Measurements from ENCODE around the gene CDK14.
"Not testable (repeated sequence)": the region's sequence is repeated elsewhere in the genome, so short reads cannot be mapped to it uniquely, and the experiment has no call there.

CDK14 gene

DNA sequence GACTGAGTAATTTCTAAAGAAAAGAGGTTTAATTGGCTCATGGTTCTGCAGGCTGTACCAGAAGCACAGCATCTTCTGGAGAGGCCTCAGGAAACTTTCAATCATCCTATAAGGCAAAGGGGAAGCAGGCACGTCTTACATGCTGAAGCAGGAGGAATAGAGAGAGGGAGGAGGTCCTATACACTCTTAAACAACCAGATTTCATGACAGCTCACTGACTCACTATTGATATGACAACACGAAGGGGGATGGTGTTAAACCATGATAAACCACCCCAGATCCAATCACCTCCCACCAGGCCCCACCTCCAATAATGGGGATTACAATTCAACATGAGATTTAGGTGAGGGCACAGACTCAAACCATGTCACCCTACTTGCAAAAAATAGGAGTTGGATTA, 201.5 kb downstream of the CDK14 start:
- TF ChIP-seq CTCF (IDR thresholded peaks at IDR 0.05; ENCODE audit: low read depth, low read length) (no peak), EZH2phosphoT487 (IDR thresholded peaks at IDR 0.05; ENCODE audit: low read depth) (no peak)
- H4K20me1 ChIP-seq (ENCODE audit: insufficient read depth, low read length): no peaks in the 10 kb centered on the region
- no peak overlapping the region for H3K27ac ChIP-seq (ENCODE audit: low read length)
- no peak overlapping the region for H3K4me3 ChIP-seq (ENCODE audit: low read length)
- no peak overlapping the region for H3K9ac ChIP-seq (ENCODE audit: low read length)
- peaks cover under 1% of the 10 kb centered on the region; the same call in 1 of the 2 replicates for H3K4me1 ChIP-seq (ENCODE audit: low read length)
- no peaks in the 10 kb centered on the region for H3K27me3 ChIP-seq (ENCODE audit: low read depth, low read length)
- no peak overlapping the region for H2AFZ ChIP-seq (ENCODE audit: low read depth, low read length)
- no peaks in the 10 kb centered on the region for H3K79me2 ChIP-seq (ENCODE audit: low read length)
- no peaks in the 10 kb centered on the region for H3K9me3 ChIP-seq (ENCODE audit: insufficient read depth, low read length)
- peaks cover 2% of the 10 kb centered on the region for H3K36me3 ChIP-seq (replicated peaks; ENCODE audit: low read depth, low read length)
- no peak overlapping the region for H3K4me2 ChIP-seq (ENCODE audit: low read length)

DNA sequence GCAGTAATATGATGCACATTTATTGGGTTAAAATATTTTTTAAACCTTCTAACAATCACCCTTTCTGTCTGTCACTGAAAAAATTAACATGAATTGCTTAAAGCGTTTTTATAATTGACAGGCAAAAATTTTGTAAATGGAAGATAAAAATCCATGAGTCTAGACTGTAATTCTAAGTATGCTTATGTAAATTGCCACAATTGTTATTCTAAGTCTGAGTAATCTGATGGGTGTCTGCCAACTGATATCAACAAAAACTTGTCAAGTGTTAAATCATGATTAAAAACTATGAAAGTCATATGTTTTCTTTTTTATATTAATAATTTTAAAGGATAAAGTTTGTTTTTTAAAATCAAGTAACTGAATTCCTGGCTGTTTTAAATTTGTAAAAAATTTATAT, 208.2 kb downstream of the CDK14 start:
- Histone ChIP-seq H3K4me1 (ENCODE audit: low read length) (no peaks in the 10 kb centered on the region), H4K20me1 (ENCODE audit: insufficient read depth, low read length) (no peaks in the 10 kb centered on the region), H2AFZ (ENCODE audit: low read depth, low read length) (no peak overlapping the region), H3K9me3 (ENCODE audit: insufficient read depth, low read length) (no peaks in the 10 kb centered on the region), H3K27ac (ENCODE audit: low read length) (no peak overlapping the region), H3K4me3 (ENCODE audit: low read length) (no peak overlapping the region), H3K79me2 (ENCODE audit: low read length) (no peaks in the 10 kb centered on the region), H3K4me2 (ENCODE audit: low read length) (no peak overlapping the region), H3K9ac (ENCODE audit: low read length) (no peak overlapping the region), H3K27me3 (ENCODE audit: low read depth, low read length) (no peaks in the 10 kb centered on the region), H3K36me3 (replicated peaks; ENCODE audit: low read depth, low read length) (no peaks in the 10 kb centered on the region)
- TF ChIP-seq CTCF (IDR thresholded peaks at IDR 0.05; ENCODE audit: low read depth, low read length): no peak
- TF ChIP-seq EZH2phosphoT487 (IDR thresholded peaks at IDR 0.05; ENCODE audit: low read depth): no peak

- H2AFZ ChIP-seq (ENCODE audit: low read depth, low read length); H3K4me3 ChIP-seq (ENCODE audit: low read length); H3K27ac ChIP-seq (ENCODE audit: low read length); H4K20me1 ChIP-seq (ENCODE audit: insufficient read depth, low read length); H3K4me2 ChIP-seq (ENCODE audit: low read length); H3K79me2 ChIP-seq (ENCODE audit: low read length); H3K36me3 ChIP-seq (replicated peaks; ENCODE audit: low read depth, low read length); H3K9ac ChIP-seq (ENCODE audit: low read length); H3K27me3 ChIP-seq (ENCODE audit: low read depth, low read length); H3K9me3 ChIP-seq (ENCODE audit: insufficient read depth, low read length): not testable (repeated sequence)
- H3K4me1 ChIP-seq (ENCODE audit: low read length): peaks cover 13% of the 10 kb centered on the region
Observed at GRCh38 chr7:90815552-90815951, 219.4 kb downstream of the CDK14 start.

GRCh38 chr7:90816511-90817142, 220.5 kb downstream of the CDK14 start:
- no peak for TF ChIP-seq EZH2phosphoT487 (IDR thresholded peaks at IDR 0.05; ENCODE audit: low read depth)
- no peak for TF ChIP-seq CTCF (IDR thresholded peaks at IDR 0.05; ENCODE audit: low read depth, low read length)
- Histone ChIP-seq H3K27ac (ENCODE audit: low read length) (peak overlapping the region; percentile 39; the same call in 1 of the 2 replicates), H3K4me3 (ENCODE audit: low read length) (peak overlapping the region; percentile 70), H3K79me2 (ENCODE audit: low read length) (no peaks in the 10 kb centered on the region), H3K4me1 (ENCODE audit: low read length) (peaks cover 13% of the 10 kb centered on the region), H2AFZ (ENCODE audit: low read depth, low read length) (peak overlapping the region; percentile 94), H3K36me3 (replicated peaks; ENCODE audit: low read depth, low read length) (no peaks in the 10 kb centered on the region), H3K27me3 (ENCODE audit: low read depth, low read length) (no peaks in the 10 kb centered on the region), H3K9ac (ENCODE audit: low read length) (peak overlapping the region; percentile 39), H3K9me3 (ENCODE audit: insufficient read depth, low read length) (no peaks in the 10 kb centered on the region), H3K4me2 (ENCODE audit: low read length) (peak overlapping the region; percentile 86), H4K20me1 (ENCODE audit: insufficient read depth, low read length) (no peaks in the 10 kb centered on the region)

Measured in OCI-LY3 (cell line).